Brain pericyte (primary cell): ENCODE measurements around the gene GPR85.
"Not testable (repeated sequence)": the region's sequence is repeated elsewhere in the genome, so short reads cannot be mapped to it uniquely, and the experiment has no call there.

Experiments
- DNase-seq: peaks from one replicate; pipeline ENCODE4 v3.0.0-alpha.2; 2012; ENCODE audit warnings: low read depth, low spot score

The GPR85 gene

GRCh38 chr7:113084496-113085172, 2.0 kb downstream of the GPR85 start:
- no peak for DNase-seq

GRCh38 chr7:113083816-113084495, 2.7 kb downstream of the GPR85 start:
- DNase-seq = no peak

DNA sequence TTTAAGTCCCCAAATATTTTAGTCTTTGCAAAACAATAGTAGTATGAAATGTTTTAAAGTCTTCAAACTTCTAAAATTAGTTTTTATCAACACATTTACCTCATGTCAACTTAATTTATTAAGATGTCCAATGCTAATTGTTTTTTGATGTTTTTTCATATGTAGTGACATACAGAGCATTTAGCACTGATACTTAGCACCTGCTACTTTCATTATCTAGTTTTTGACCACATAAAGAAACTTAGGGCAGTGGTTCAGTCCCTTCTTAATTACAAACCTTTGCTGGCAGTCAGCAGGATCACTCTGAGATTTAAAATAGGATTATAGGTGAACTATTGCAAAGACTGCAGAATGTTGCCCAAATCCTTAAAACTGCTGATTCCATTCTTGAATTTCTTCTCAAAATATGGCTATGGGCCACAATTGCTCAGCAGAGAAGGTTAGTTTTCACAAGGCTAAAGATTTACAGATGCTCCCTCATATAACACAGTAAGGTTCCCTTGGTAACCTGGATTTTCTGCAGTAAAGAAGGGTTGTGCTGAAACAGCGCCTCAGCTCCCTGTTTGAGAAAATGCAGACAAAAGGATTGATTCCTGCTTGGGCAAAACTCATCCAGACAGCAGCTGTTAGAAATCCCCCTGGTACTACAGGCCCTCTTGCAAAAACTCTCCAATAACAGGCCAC, 3.4 kb downstream of the GPR85 start:
- no peak for DNase-seq

DNA sequence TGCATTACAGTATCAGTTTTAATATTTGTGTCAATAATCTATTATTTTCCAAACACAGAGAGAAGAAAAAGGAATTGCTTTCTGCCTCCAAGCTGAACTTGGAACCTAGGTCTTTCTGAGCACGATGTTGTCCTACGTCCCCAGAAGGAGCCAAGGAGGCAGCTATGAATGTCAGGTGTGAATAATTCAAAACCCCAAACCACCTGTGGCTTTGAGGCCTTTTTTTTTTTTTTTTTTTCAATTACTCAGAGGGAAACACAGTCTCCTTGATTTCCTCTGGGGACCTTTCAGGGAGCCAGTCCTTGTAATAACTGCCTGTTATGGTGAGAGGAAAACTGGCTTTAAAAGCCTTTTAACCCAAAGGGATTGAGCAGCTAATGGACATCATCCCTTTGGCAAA, 8.3 kb downstream of the GPR85 start:
- no peak for DNase-seq

DNA sequence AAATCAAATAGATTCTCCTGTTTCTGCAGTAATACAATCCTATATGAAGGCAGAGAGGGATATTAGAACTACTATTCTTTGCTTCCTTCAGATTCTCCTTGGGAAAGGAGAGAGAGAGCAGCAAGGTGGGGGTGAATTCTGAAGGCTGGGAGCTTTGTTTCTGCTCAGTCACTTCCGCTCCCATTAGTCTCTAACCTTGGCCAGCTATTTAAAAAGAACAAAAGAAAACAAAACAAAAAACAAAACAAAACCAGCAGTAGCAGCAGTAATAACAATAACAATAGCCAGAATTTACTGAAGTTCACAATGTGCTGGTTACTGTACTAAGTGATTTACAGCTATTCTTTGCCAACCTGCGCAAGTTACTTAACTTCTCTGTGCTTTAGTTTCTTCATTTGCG, 9.9 kb downstream of the GPR85 start:
- DNase-seq = no peak

DNA sequence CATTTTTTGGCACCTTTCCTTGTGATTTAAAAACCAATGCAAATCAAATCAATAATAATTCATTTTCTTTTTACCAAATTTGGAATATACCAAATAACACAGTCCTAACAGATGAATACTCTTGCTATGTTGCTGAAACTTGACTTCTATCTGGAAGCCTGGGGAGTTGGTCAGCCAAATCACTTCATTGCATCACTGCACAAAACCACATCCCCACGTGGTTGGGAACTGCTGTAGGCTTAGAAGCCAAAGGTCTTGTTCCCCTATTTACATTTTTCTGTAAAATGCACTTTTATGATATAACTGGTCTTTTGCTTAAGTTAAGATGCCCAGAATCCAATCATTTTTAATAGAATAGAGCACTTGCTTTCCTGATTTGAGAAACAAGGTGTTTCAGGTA, 15.2 kb downstream of the GPR85 start:
- no peak for DNase-seq

- DNase-seq = no peak
These were observed 24.1 kb downstream of the GPR85 start for GRCh38 chr7:113062499-113062898.

DNA sequence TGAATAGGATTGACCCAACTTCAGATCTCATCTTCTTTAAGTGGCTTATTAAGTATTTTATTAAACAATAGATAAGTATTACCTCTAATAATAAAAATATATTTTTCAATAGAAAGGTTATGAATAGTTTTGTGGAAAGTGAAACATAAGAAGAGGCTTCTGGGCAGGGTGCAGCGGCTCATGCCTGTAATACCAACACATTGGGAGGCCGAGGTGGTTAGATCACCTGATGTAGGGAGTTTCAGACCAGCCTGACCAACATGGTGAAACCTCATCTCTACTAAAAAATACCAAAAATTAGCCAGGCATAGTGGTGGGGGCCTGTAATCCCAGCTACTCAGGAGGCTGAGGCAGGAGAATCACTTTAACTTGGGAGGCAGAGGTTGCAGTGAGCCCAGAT, 26.5 kb downstream of the GPR85 start:
- DNase-seq = no peak

DNA sequence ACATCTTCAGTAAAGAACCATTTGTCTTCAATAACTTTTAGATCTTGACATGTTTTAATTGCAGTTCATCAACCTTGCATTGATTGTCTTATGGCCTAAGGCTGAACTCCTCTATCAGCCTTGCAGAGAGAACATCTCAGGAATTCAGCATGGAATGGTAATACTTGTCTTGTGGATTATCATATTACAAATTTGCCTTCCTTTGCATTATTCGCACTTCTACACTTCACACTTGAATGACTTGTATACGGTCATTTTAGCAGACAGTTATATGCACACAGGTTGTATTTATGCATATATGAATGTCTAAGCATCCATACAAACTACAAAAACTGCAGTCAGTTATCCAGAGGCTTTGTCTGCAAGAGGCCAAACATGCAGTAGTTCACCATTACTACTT, 31.7 kb downstream of the GPR85 start:
- no peak for DNase-seq

GRCh38 chr7:113054272-113054671, 32.4 kb downstream of the GPR85 start:
- not testable (repeated sequence) for DNase-seq

- DNase-seq = not testable (repeated sequence)
These were observed 37.4 kb downstream of the GPR85 start for GRCh38 chr7:113049221-113049620.

DNA sequence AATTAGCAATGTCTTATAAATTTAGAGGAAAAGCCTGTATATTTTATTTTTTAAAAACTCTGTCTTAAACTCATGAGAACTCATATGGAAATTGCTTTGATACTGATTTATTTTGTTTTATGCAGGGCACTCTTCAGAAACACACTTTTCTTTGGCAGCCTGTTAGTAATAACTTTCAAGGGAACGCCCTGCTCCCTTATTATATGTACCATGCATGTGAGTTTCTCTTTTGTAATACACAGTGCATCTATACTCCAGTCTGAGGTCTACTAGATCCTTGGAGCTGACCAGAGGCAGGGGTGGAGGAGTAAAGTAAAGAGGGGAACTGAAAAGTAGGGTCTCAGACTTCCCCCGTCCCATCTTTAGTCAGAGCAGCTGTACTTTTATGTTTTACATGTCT, 40.2 kb downstream of the GPR85 start:
- DNase-seq = no peak

GRCh38 chr7:113045379-113045778, 41.2 kb downstream of the GPR85 start:
- DNase-seq = no peak

GRCh38 chr7:113044394-113044793, 42.2 kb downstream of the GPR85 start:
- no peak for DNase-seq

GRCh38 chr7:113040849-113041248, 45.8 kb downstream of the GPR85 start:
- no peak for DNase-seq

GRCh38 chr7:113033959-113034358, 52.7 kb downstream of the GPR85 start:
- no peak for DNase-seq
